Pancreas (tissue), 10 donors: Measurements from ENCODE around the gene KIDINS220. TPM values are rescaled to one million over a fixed set of nuclear protein-coding genes. Genes with fewer than 3 reads are reported as not detected.

Experiments used
- ATAC-seq, 4 donors: fragments of 200-7000 bp; cut with Tn5 transposase; one replicate each; pipeline versions ENCODE4 v1.8.0 to v1.9.1; 2020; ENCODE audit warnings: mild to moderate bottlenecking in 4 of 4, moderate library complexity in 4 of 4
- DNase-seq, 6 donors: peaks; one replicate each; pipeline ENCODE4 v3.0.0-alpha.2; 2020
- FAIRE-seq: peaks from 2 replicates; lab custom pipeline; 2012; peaks lifted over from hg19 to GRCh38; lab: Jason Lieb, UNC
- H3K27ac ChIP-seq, 4 donors: fragments of 200-600 bp; sonication (generic); 1 replicate in 3 of 4; 2 replicates in 1 of 4; pipeline versions ENCODE4 v1.5.0 to v1.8.0; 2020
- H3K27me3 ChIP-seq, 4 donors: fragments of 200-600 bp; one replicate each; pipeline ENCODE4 v1.8.0; 2021
- H3K36me3 ChIP-seq, 3 donors: fragments of 200-600 bp; sonication (generic) in 1 of 3; one replicate each; pipeline versions ENCODE4 v1.5.0 to v1.8.0; 2020 to 2021
- H3K4me1 ChIP-seq, 3 donors: fragments of 200-600 bp; one replicate each; pipeline ENCODE4 v1.8.0; 2021
- H3K4me3 ChIP-seq, 4 donors: fragments of 200-600 bp; sonication (generic) in 2 of 4; one replicate each; pipeline versions ENCODE4 v1.5.0 to v1.8.0; 2020 to 2021
- H3K9me3 ChIP-seq, 4 donors: fragments of 200-600 bp; one replicate each; pipeline ENCODE4 v1.8.0; 2021
- WGBS, 2 donors: extraction: QIAGEN DNeasy Blood & Tissue Kit; methylation state at CpG; one replicate each; pipeline ENCODE4 v1.1.7; 2013; 5-methylcytosine and 5-hydroxymethylcytosine counted together
- intact Hi-C, 3 donors: fragments of 100-400 bp; cut with DNase I; formaldehyde crosslinking; loops; one replicate each; pipeline versions ENCODE4 v1.11.1 to v1.14.2; 2022
- polyA plus RNA-seq, 2 donors: library from polyadenylated mRNA; stranded (reverse); fragments of 200-250 nt; gene quantifications; one replicate each; pipeline ENCODE4 v1.2.3, GENCODE V29; 2013
- total RNA-seq, 6 donors: library from RNA; stranded (reverse); fragmentation: NEBNext Ultra II Directional in 4 of 6; extraction: Animal tissue kit (Norgen Biotek cat#: 25700) in 4 of 6; gene quantifications; one replicate each; pipeline versions ENCODE4 v1.2.1 to v1.2.4, GENCODE V29; 2021 to 2023
- TF ChIP-seq, protein P1 (sequence below), 4 donors: fragments of 200-600 bp; sonication (generic) in 3 of 4; IDR thresholded peaks; one replicate each; pipeline versions ENCODE4 v1.5.0 to v1.8.0; 2021; ENCODE audit warnings: antibody characterized with exemption in 4 of 4
- donor health status: healthy with polysubstance abuse.
- donor health status: DM: no; HTN: no; CAD: no; lungs with moderate emphysema.
- donor health status: DM: no; HTN: no; CAD: no.
- donor health status: control.
- donor health status: control.
- donor health status: Bipolar disorder and iron deficiency.
- donor health status: DM: yes; HTN: yes; CAD: no.
- donor health status: DM: no; HTN: no; CAD: no.
- donor health status: DM: no; HTN: no; CAD: no.
- donor health status: DM: yes; HTN: yes; CAD: no.

KIDINS220 gene
- total and polyA plus RNA-seq, 8 donors, result 8.5 to 34.3 (median 18.2) TPM

DNA sequence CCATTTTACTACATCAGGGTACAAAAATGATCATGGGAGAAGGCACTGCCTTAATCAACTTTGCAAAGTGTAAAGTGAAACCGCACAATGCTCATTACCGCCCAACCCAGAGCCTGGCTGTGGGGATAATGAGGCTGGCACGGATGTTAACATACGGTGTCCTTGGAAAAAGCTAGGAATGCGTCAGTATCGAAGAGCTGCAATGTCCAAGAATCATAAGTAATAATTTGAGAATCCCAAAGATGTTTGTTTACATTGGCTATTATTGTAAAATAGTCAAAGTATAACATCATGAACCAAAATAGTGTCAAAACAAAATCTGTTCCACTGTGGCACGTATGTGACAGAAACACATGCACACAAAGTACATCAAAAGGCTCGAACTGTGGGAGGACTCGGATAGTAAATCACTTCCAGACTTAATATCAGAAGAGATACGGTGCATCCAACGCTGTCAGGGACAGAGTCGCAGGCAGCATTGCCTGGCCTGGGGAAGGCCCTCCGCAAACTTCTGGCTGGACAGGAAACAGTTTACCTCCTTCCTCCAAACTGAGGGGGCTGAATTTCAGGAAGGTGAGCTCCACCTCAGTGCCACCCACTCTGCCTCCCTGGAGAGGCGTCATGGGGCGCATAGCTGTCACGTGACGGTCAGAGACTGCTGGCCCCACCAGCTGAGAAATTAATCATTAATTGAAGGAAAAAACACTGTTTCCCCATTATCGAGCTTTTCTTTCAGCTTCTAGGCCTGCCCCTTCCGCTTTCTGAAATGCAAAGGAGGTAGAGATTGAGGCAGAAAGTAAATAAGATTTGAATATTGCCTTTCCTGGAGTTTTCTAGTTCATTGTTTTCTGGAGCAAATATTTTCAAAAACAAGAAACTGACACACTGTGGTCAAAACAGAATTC lies 157.3 kb downstream of the KIDINS220 start:
- peak; percentile 42 to 47 (median 44) for ATAC-seq

DNA sequence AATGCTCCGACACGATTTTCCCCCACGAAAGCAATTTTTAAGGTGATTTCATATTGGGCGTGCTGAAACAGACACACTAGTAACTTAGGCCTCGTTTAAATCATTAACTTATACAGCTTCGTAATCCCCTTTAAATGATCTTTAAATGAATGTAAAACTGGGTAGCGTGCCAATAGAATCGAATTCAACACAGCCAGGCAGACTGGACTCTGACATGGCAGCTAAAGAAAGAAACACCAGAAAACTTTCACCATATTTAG lies 157.9 kb downstream of the KIDINS220 start:
- Histone ChIP-seq H3K4me1 (peaks cover 0 to 25% (median 12%) of the 10 kb centered on the region in 3 donors), H3K36me3 (no peaks in the 10 kb centered on the region), H3K4me3 (peak overlapping the region; percentile 32 to 68 (median 64)), H3K27me3 (no peaks in the 10 kb centered on the region), H3K27ac (peak overlapping the region; percentile 98 to 100 (median 98)), H3K9me3 (no peaks in the 10 kb centered on the region)
- FAIRE-seq (no peak), DNase-seq (no peak), ATAC-seq (no peak)
- WGBS, 2 donors, result 6% methylated on average over 8 of the region's 8 CpGs
- TF ChIP-seq, protein P1, sequence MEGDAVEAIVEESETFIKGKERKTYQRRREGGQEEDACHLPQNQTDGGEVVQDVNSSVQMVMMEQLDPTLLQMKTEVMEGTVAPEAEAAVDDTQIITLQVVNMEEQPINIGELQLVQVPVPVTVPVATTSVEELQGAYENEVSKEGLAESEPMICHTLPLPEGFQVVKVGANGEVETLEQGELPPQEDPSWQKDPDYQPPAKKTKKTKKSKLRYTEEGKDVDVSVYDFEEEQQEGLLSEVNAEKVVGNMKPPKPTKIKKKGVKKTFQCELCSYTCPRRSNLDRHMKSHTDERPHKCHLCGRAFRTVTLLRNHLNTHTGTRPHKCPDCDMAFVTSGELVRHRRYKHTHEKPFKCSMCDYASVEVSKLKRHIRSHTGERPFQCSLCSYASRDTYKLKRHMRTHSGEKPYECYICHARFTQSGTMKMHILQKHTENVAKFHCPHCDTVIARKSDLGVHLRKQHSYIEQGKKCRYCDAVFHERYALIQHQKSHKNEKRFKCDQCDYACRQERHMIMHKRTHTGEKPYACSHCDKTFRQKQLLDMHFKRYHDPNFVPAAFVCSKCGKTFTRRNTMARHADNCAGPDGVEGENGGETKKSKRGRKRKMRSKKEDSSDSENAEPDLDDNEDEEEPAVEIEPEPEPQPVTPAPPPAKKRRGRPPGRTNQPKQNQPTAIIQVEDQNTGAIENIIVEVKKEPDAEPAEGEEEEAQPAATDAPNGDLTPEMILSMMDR (IDR thresholded peaks at IDR 0.05), result no peak
- intact Hi-C loops, result no loop called here

More for the DNA sequence above, 157.3 kb downstream of the KIDINS220 start:
- Histone ChIP-seq H3K27ac (peak overlapping the region; percentile 98 to 100 (median 98)), H3K4me3 (peak overlapping the region in 3 of 4 donors; percentile 64 to 68 (median 64)), H3K27me3 (no peaks in the 10 kb centered on the region), H3K9me3 (no peaks in the 10 kb centered on the region), H3K4me1 (peaks cover 0 to 28% (median 12%) of the 10 kb centered on the region in 3 donors), H3K36me3 (no peaks in the 10 kb centered on the region)
- intact Hi-C loops, result no loop called here
- WGBS, 2 donors, result 4 to 6% methylated on average over 19 of the region's 19 CpGs
- FAIRE-seq (no peak), DNase-seq (peak; percentile 77 to 89 (median 86))
- TF ChIP-seq, protein P1 (IDR thresholded peaks at IDR 0.05), result no peak

Other genes with a start within 250 kb of the KIDINS220 start
- gene ID2, start 155.6 kb downstream of the KIDINS220 start, total RNA-seq, result 10 to 100 TPM; 19.3 to 50.6 (median 23.2) TPM
- gene ID2, start 155.6 kb downstream of the KIDINS220 start, polyA plus RNA-seq, result 100 to 1,000 TPM in 1 of 2 donors, 10 to 100 TPM in 1; 53.1 to 135 TPM
- 1 to 10 TPM; 1.2 to 5.5 (median 2.5) TPM for gene MBOAT2, start 166.1 kb upstream of the KIDINS220 start, total RNA-seq
- 1 to 10 TPM; 1.3 to 5.7 TPM for gene MBOAT2, start 166.1 kb upstream of the KIDINS220 start, polyA plus RNA-seq